DMS153 treated with DMSO at 0.1 percent for 48 hours (cell line): ENCODE measurements around the gene PAX1.
A peak's percentile ranks its signal among the peaks of the same experiment; 100 is the strongest.

Experiments
- DNase-seq: peaks from one replicate; lab custom pipeline; 2025; ENCODE audit not compliant: unreplicated experiment; lab: John Stamatoyannopoulos, UW

Gene PAX1

GRCh38 chr20:21705575-21706260 lies at the start of gene PAX1:
Gene PAX1, plus strand, starts transcription at chr20:21705664. Its CDS starts 49 bp downstream, at chr20:21705713.
- DNase-seq = peak; percentile 11

GRCh38 chr20:21656308-21657067 lies 49.0 kb upstream of the PAX1 start:
- DNase-seq = no peak

- no peak for DNase-seq
These were observed 43.9 kb upstream of the PAX1 start for GRCh38 chr20:21661488-21662055.

GRCh38 chr20:21663465-21663864 lies 42.0 kb upstream of the PAX1 start:
- no peak for DNase-seq

- DNase-seq = no peak
These were observed 39.6 kb upstream of the PAX1 start for GRCh38 chr20:21665687-21666446.

- DNase-seq = no peak
These were observed 35.3 kb upstream of the PAX1 start for GRCh38 chr20:21670126-21670525.

- DNase-seq = no peak
These were observed 34.5 kb upstream of the PAX1 start for GRCh38 chr20:21670981-21671380.

- DNase-seq = no peak
These were observed 28.2 kb upstream of the PAX1 start for GRCh38 chr20:21677261-21677660.

- DNase-seq = no peak
These were observed 27.7 kb upstream of the PAX1 start for GRCh38 chr20:21677781-21678180.

- no peak for DNase-seq
These were observed 24.1 kb upstream of the PAX1 start for GRCh38 chr20:21681234-21681921.

GRCh38 chr20:21681922-21682318 lies 23.5 kb upstream of the PAX1 start:
- DNase-seq = no peak

GRCh38 chr20:21682521-21682954 lies 22.9 kb upstream of the PAX1 start:
- no peak for DNase-seq

GRCh38 chr20:21684671-21685070 lies 20.8 kb upstream of the PAX1 start:
- no peak for DNase-seq

GRCh38 chr20:21685981-21686380 lies 19.5 kb upstream of the PAX1 start:
- no peak for DNase-seq

- peak; percentile 12 for DNase-seq
These were observed 12.1 kb upstream of the PAX1 start for GRCh38 chr20:21693322-21693721.

GRCh38 chr20:21698494-21699215 lies 6.8 kb upstream of the PAX1 start:
- DNase-seq = no peak

GRCh38 chr20:21699216-21699508 lies 6.3 kb upstream of the PAX1 start:
- DNase-seq = no peak

GRCh38 chr20:21701171-21701876 lies 4.1 kb upstream of the PAX1 start:
- no peak for DNase-seq

- no peak for DNase-seq
These were observed 3.4 kb upstream of the PAX1 start for GRCh38 chr20:21702016-21702415.
